ENCODE measurements around the gene CST7. TPM values are rescaled to one million over a fixed set of nuclear protein-coding genes. Genes with fewer than 3 reads are reported as not detected.
"Not testable (repeated sequence)": the region's sequence is repeated elsewhere in the genome, so short reads cannot be mapped to it uniquely, and the experiment has no call there.

The CST7 gene
- total and polyA plus RNA-seq, 2 experiments from 2014 or later = not detected

GRCh38 chr20:24918579-24919566 lies 30.2 kb upstream of the CST7 start (continued):
- TF ChIP-seq CREB1 (CRISPR knock-in tag; IDR thresholded peaks at IDR 0.05; ENCODE audit: low read depth) (no peak), ZNF462 (CRISPR knock-in tag; IDR thresholded peaks at IDR 0.05) (no peak)

GRCh38 chr20:24919665-24920064 lies 29.4 kb upstream of the CST7 start:
- H3F3A ChIP-seq (replicated peaks; ENCODE audit: low read depth); H3K4me3 Mint-ChIP-seq; H4K20me1 ChIP-seq (replicated peaks; ENCODE audit: insufficient read depth); H3K4me2 ChIP-seq; H3K27ac Mint-ChIP-seq; H2AFZ ChIP-seq; H3K27me3 ChIP-seq (ENCODE audit: insufficient read depth); H3K36me3 ChIP-seq (ENCODE audit: insufficient read depth); H3K4me3 ChIP-seq; H3K27ac ChIP-seq (ENCODE audit: low read depth); DNase-seq (ENCODE audit: low spot score); H3K9me2 ChIP-seq (ENCODE audit: insufficient read depth); H3K4me1 Mint-ChIP-seq; H3K4me1 ChIP-seq (ENCODE audit: insufficient read depth); H3K79me2 ChIP-seq (replicated peaks; ENCODE audit: insufficient read depth); ATAC-seq; H3K27me3 Mint-ChIP-seq (ENCODE audit: insufficient read depth, low read depth, poor library complexity): not testable (repeated sequence)
- Mint-ChIP-seq H3K36me3 (ENCODE audit: low read depth) (peaks cover 15% of the 10 kb centered on the region), H3K9me3 (peaks cover 33% of the 10 kb centered on the region)

GRCh38 chr20:24920706-24921105 lies 28.4 kb upstream of the CST7 start:
- H3K79me2 ChIP-seq (replicated peaks; ENCODE audit: insufficient read depth); H3K4me1 ChIP-seq (ENCODE audit: insufficient read depth); H3K36me3 ChIP-seq (ENCODE audit: insufficient read depth); H3K9me2 ChIP-seq (ENCODE audit: insufficient read depth); H3K27me3 ChIP-seq (ENCODE audit: insufficient read depth); H3K4me3 ChIP-seq; H3K27ac ChIP-seq (ENCODE audit: low read depth); DNase-seq (ENCODE audit: low spot score); H3F3A ChIP-seq (replicated peaks; ENCODE audit: low read depth); H3K27ac Mint-ChIP-seq; H2AFZ ChIP-seq; H3K4me2 ChIP-seq; ATAC-seq; H3K4me3 Mint-ChIP-seq; H3K4me1 Mint-ChIP-seq; H4K20me1 ChIP-seq (replicated peaks; ENCODE audit: insufficient read depth); H3K27me3 Mint-ChIP-seq (ENCODE audit: insufficient read depth, low read depth, poor library complexity): not testable (repeated sequence)
- H3K36me3 Mint-ChIP-seq (ENCODE audit: low read depth) = peaks cover 15% of the 10 kb centered on the region
- peaks cover 37% of the 10 kb centered on the region for H3K9me3 Mint-ChIP-seq

- H3F3A ChIP-seq (replicated peaks; ENCODE audit: low read depth); H3K36me3 ChIP-seq (ENCODE audit: insufficient read depth); H4K20me1 ChIP-seq (replicated peaks; ENCODE audit: insufficient read depth); H3K4me3 Mint-ChIP-seq; H3K27ac ChIP-seq (ENCODE audit: low read depth); DNase-seq (ENCODE audit: low spot score); H3K4me3 ChIP-seq; ATAC-seq; H2AFZ ChIP-seq; H3K9me2 ChIP-seq (ENCODE audit: insufficient read depth); H3K4me2 ChIP-seq; H3K4me1 ChIP-seq (ENCODE audit: insufficient read depth); H3K9me3 Mint-ChIP-seq; H3K79me2 ChIP-seq (replicated peaks; ENCODE audit: insufficient read depth); H3K27me3 Mint-ChIP-seq (ENCODE audit: insufficient read depth, low read depth, poor library complexity); H3K27me3 ChIP-seq (ENCODE audit: insufficient read depth); H3K36me3 Mint-ChIP-seq (ENCODE audit: low read depth); H3K27ac Mint-ChIP-seq: not testable (repeated sequence)
- peaks cover 13% of the 10 kb centered on the region; the same call in 2 of the 3 replicates for H3K4me1 Mint-ChIP-seq
Measured at GRCh38 chr20:24929259-24929658, 19.8 kb upstream of the CST7 start.
